GM18951 (cell line): ENCODE results near the gene TMCO6.
"Not testable (repeated sequence)": the region's sequence is repeated elsewhere in the genome, so short reads cannot be mapped to it uniquely, and the experiment has no call there.

ENCODE experiments used
- POLR2A ChIP-seq: IDR thresholded peaks from 4 replicates; pipeline ENCODE4 v1.6.1; 2011; ENCODE audit warnings: mild to moderate bottlenecking; ENCODE audit not compliant: insufficient read length, insufficient read depth; ENCODE audit errors: extremely low read depth
- in situ Hi-C: fragments of 300-500 bp; cut with MboI; formaldehyde crosslinking; loops from one replicate; pipeline ENCODE4 v1.12.0; 2022; ENCODE audit warnings: low sequenced_read_pairs, mixed read lengths, inconsistent platforms; ENCODE audit not compliant: unreplicated experiment

Gene TMCO6

DNA sequence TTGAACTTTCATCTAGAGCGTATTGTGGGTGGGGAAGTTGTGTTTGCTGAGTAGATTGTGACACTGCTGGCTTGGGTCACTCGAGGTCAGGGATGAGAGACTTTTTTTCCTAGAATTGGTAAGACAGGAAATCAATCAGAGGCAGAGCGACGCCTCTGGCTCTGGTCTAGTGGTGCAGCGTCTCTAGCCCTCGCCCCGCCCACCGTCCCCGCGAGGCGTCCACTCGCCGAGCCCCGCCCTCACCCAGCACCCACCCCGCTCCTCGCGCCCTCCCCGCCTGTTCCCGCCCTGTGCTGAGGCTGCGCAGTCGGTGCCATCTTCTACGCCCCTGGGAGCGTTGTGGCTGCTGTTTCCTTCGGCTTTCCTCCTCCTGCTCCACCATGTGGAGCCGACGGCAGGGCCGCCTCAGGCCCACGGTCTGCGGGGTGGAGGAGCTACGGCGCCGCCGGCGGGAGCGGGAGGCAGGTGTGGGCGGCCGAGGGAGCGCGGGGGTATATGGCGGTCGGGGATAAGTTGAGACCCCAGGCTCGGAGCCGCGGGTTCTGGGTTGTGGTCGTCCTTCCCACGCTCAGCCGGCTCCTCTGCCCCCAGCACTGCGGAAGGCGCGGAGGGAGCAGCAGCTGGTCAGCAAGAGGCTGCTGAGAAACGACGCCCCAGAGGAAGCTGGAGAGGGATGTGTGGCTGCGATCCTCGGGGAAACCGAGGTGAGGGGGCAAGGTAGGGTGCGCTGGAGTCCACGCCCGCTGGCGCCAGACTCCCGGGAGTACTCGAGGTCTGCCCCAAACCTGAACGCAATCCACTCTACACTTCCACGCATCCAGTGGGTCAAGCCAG lies at the start of gene TMCO6:
Gene TMCO6 (plus strand): TSS at position 304 of the 834 bp plus-strand sequence. CDS start 77 bp downstream, at position 381.
- peak; percentile 86 for TF ChIP-seq POLR2A
- in situ Hi-C loops = no loop called here

DNA sequence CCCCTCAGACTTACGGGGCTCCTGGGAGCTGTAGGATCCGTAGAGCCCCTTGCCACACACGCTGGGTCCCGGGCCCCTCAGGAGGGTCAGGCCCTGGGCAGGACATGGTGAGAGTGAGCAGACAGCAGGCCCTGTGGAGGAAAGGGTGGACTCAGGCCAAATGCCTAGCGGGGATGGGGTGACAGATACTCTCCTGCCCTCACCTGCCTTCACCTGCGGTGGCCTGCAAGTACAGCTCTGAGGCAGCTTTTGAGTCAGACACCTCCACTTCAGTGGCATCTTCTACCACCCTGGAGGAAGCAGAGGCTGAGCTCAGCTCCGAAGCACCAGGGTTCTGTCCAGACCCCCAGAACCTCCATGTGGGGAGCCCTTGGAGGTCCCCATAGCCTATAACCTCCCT lies 48.4 kb upstream of the TMCO6 start:
- in situ Hi-C loops = no loop called here
- TF ChIP-seq POLR2A = no peak

DNA sequence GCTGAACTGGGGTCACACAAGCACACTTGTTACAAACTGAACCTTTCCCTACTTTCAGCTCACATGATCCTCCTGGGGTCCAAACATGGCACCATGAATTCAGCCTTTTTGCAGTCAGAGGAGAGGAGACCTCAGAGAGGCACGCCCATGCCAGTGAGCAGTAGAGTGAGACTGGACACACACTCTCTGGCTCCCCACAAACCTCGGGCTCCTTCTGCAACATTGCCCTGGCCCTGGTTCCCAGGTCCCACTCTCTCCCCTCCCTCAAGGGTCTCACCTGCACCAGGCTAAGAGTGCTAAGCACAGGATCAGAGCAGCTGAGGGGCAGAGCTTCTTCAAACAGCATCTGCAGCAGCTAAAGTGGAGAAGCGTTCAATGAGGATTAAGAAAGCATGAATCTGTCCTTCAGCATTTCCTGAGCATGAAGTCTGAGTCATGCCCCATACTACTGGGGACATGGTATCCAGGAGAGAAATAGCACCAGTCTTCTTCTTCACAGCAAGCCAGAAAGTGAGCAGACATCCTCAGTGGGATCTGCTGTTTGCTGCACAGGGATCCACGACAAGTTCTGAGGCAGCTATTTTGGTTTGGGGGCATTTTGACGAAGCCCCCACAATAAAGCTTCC lies 47.4 kb upstream of the TMCO6 start:
- TF ChIP-seq POLR2A = no peak
- in situ Hi-C loops = no loop called here

DNA sequence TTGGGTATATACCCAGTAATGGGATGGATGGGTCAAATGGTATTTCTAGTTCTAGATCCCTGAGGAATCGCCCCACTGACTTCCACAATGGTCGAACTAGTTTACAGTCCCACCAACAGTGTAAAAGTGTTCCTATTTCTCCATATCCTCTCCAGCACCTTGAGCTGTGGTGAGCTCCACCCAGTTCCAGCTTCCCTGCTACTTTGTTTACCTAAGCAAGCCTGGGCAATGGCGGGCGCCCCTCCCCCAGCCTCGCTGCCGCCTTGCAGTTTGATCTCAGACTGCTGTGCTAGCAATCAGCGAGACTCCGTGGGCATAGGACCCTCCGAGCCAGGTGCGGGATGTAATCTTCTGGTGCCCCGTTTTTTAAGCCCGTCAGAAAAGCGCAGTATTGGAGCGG lies 46.2 kb upstream of the TMCO6 start:
- in situ Hi-C loops = not testable (repeated sequence)

DNA sequence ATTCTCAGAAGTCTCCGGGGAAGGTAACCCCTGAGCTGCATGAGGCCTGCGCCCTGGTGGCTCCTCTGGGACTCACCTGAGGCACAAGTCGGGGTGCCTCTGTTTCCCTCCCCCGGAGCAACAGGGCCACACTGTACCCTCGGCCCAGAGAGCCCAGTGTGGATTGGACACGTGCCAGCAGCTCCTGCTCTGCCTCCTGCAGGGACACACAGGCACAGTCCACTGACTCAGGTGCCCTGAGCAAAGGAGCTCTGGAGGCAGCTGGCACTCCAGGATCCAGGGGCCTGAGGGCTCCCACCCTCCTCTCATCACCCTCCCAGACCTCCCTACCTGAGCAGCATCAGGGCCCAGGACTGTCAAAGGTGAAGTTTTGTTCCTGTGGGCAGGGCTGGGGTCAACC lies 45.1 kb upstream of the TMCO6 start:
- in situ Hi-C loops = no loop called here
- TF ChIP-seq POLR2A = no peak

DNA sequence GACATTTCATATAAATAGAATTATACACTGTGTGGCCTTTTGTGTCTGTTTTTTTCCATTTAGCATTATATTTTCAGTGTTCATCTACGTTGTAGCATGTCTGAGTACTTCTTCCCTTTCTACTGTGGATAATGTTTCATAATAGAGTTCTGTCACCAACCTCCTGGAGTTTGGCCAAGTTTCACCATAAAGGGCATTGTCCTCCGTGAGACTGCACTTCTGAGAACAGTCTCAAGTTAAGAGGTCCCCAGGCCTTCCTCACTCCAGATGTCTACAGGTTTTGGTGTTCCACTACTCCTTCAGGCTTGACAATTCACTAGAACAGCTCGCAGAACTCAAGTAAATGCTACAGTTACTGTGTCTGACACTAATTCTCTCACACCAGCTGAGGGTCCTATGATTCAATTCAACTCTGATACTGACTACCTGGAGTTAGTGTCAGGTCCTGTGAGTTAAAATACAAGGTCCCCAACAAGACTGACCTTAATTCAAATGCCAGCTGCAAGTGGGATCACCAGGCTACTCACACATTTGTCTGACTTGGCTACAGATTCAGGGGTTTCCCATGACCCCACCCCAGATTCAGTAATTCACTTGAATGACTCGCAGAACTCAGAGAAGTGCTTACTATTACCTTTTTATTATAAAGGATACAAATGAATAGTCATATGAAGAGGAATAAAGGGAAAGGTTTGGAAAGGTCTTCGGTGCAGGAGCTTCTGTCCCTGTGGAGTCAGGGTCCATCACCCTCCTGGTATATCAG lies 43.5 kb upstream of the TMCO6 start:
- in situ Hi-C loops = no loop called here
- no peak for TF ChIP-seq POLR2A

DNA sequence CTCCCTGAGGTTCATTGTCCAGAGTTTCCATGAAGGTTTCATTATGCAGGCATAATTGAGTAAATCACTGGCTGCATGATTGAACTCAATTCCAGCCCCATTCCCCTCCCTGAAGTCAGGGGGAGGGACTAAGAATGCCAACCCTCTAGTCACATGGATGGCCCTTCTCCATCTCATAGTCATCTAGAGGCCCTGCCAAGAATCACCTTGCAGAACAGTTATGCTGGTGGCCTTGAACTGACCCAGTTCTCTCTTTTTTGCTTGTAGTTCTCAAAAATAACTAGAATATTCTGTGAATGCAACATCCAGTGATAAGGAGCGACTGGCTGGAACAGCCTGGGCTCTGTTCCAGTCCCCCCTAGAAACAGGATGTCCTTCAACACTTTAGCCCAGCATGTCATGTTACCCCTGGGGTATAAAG lies 42.9 kb upstream of the TMCO6 start:
- in situ Hi-C loops = no loop called here
- no peak for TF ChIP-seq POLR2A

DNA sequence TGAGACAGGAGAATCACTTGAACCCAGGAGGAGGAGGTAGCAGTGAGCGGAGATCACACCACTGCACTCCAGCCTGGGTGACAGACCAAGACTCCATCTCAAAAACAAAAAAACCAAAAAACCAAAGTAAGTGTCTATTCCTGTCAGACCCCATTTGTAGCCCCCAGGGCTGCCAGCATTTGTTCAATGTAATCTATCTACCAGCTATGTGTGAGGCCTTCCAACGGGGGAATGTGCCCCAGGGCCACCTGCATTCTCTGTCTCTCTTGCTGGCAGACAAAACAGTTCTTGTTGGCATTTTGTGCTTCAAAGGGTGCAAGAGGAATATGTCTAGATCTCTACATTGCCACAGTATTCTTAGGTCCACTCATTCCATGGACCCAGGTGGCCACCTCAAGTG lies 40.4 kb upstream of the TMCO6 start:
- no peak for TF ChIP-seq POLR2A
- in situ Hi-C loops = no loop called here

DNA sequence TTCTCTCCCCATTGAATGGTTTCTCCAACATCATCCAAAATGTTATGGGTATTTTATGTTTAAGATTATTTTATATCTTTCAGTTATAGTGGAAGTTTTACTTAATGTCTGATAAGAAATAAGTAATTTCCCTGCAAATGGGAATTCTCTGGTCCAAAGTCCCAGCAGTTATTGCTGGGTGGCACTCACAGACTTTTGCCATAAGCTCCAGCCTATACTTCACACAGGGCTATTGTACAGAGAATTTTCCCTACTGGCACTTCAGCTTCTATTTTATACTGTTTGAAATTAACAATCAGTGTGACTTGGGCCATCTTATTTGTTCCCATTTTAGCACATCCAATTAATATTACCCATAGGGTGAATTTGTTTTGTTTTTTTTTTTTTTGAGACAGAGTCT lies 39.2 kb upstream of the TMCO6 start:
- in situ Hi-C loops = no loop called here
- no peak for TF ChIP-seq POLR2A

DNA sequence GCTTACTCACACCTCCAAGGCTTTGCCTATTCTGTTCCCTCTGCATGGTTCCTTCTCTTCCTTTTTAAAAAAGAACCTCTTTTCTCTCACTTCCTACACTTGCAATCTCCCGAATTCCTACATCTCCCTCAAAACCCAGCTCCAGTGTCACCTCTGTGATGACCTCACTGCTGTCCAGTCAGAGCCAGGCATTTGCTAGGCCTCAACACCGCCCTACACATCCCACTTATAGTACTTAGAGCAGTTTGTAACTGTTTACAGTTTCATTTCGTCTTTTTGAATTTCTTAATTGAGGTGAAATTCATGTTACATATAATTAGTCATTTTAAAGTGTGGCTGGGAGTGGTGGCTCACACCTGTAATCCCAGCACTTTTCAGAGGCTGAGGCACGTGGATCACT lies 37.1 kb upstream of the TMCO6 start:
- in situ Hi-C loops = no loop called here
- no peak for TF ChIP-seq POLR2A

DNA sequence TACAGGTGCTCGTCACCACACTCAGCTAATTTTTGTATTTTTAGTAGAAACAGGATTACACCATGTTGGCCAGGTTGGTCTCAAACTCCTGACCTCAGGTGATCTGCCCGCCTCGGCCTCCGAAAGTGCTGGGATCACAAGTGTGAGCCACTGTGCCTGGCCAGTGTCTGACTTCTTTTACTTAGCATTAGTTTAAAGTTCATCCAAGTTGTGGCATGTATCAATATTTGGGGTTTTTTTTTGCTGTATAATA lies 35.9 kb upstream of the TMCO6 start:
- in situ Hi-C loops = not testable (repeated sequence)

DNA sequence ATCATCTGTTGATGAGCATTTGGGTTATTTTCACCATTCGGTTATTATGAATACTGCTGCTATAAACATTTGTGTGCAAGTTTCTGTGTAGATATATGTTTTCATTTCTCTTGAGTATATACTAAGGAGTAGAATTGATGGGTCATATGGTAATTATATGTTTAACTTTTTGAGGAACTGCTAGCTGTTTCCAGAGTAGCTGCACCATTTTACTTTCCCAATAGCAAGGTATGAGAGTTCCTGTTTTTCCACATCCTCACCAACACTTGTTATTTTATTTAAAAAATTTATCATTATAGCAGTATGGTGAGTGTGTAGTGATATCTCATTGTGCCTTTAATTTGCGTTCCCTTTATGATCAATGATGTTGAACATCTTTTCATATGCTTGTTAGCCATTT lies 35.5 kb upstream of the TMCO6 start:
- TF ChIP-seq POLR2A = no peak
- in situ Hi-C loops = no loop called here

DNA sequence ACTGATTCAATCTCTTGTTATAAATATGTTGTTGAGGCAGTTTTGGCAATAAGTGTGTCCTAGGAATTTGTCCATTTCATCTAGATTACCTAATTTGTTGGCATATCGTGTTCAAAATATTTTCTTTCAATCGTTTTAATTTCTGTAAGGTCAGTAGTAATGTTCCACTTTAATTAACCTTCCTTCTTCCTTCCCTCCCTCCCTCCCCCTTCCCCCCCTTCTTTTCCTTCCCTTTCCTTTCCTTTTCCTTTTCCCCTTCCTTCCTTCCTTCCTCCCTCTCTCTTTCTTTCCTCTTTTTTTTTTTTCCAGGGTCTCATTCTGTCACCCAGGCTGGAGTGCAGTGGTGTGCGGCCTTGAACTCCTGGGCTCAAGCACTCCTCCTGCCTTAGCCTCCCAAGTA lies 33.4 kb upstream of the TMCO6 start:
- in situ Hi-C loops = no loop called here
- no peak for TF ChIP-seq POLR2A

DNA sequence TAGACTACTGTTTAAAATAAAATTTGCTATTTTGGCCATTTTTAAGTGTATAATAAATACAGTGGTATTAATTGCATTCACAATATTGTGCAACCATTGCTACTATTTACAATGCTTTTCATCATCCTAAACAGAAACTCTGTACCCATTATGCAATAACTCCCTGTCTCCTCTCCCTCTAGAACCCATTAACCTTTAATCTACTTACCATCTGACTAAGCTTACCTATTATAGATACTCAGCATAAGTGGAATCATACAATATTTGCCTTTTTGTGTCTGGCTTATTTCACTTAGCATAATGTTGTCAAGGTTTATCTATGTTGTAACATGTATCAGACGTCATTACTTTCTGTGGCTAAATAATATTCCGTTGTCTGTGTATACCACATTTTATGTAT lies 32.2 kb upstream of the TMCO6 start:
- no peak for TF ChIP-seq POLR2A
- in situ Hi-C loops = no loop called here
